SU-DHL-6 (cell line): ENCODE results near the gene CAPN15.

Source experiments
- H2AFZ ChIP-seq: fragments of 200-600 bp; sonication (generic); 2 replicates; pipeline ENCODE4 v1.6.1; 2014; ENCODE audit warnings: low read depth, mild to moderate bottlenecking, moderate library complexity, mixed read lengths, antibody characterized with exemption, low read length; ENCODE audit not compliant: severe bottlenecking
- H3F3A ChIP-seq: fragments of 200-600 bp; shearing (Covaris generic); 2 replicates; pipeline ENCODE4 v1.6.0; 2016; ENCODE audit warnings: antibody characterized with exemption, mild to moderate bottlenecking; ENCODE audit not compliant: insufficient read depth
- H3K27ac ChIP-seq: fragments of 200-600 bp; sonication (generic); 2 replicates; pipeline ENCODE4 v1.5.1; 2016; ENCODE audit warnings: low read depth, mild to moderate bottlenecking, low read length, moderate library complexity, mixed read lengths
- H3K27me3 ChIP-seq: fragments of 200-600 bp; sonication (generic), shearing (Covaris generic); 2 replicates; pipeline ENCODE4 v1.6.0; 2014; ENCODE audit warnings: mild to moderate bottlenecking, low read length
- H3K36me3 ChIP-seq: fragments of 200-600 bp; sonication (generic); 2 replicates; pipeline ENCODE4 v1.6.1; 2014; ENCODE audit warnings: mild to moderate bottlenecking, low read length, mixed read lengths
- H3K4me2 ChIP-seq: fragments of 300-600, 200-600 bp; shearing (Covaris generic), sonication (generic); 2 replicates; pipeline ENCODE4 v1.6.0; 2014; ENCODE audit warnings: low read length, low read depth, mild to moderate bottlenecking; ENCODE audit not compliant: poor library complexity, severe bottlenecking
- H3K4me3 ChIP-seq: fragments of 200-600 bp; sonication (generic); 2 replicates; pipeline ENCODE4 v1.5.1; 2014; ENCODE audit warnings: antibody characterized with exemption, low read length, mild to moderate bottlenecking, mixed read lengths; ENCODE audit not compliant: insufficient read depth, poor library complexity, severe bottlenecking
- H3K79me2 ChIP-seq: fragments of 200-600 bp; sonication (generic); 2 replicates; pipeline ENCODE4 v1.6.1; 2014; ENCODE audit warnings: mild to moderate bottlenecking, low read length, moderate library complexity; ENCODE audit not compliant: insufficient read depth
- H3K9ac ChIP-seq: fragments of 200-600 bp; sonication (generic); 2 replicates; pipeline ENCODE4 v1.7.0; 2014; ENCODE audit warnings: mild to moderate bottlenecking, low read length
- H3K9me2 ChIP-seq: fragments of 200-600 bp; sonication (generic); replicated peaks from 2 replicates; pipeline ENCODE4 v1.6.1; 2014; ENCODE audit warnings: low read length; ENCODE audit not compliant: insufficient read depth
- H3K9me3 ChIP-seq: fragments of 200-600 bp; sonication (generic); 2 replicates; pipeline ENCODE4 v1.6.1; 2014; ENCODE audit warnings: low read length, mixed read lengths; ENCODE audit not compliant: insufficient read depth
- H4K20me1 ChIP-seq: fragments of 200-600 bp; sonication (generic); 2 replicates; pipeline ENCODE4 v1.6.1; 2014; ENCODE audit warnings: low read depth, mild to moderate bottlenecking, antibody characterized with exemption, low read length, moderate library complexity, mixed read lengths
- CTCF ChIP-seq: fragments of 200-600 bp; sonication (generic); IDR thresholded peaks from one replicate; pipeline ENCODE4 v1.5.1; 2017; ENCODE audit warnings: antibody characterized with exemption, mild to moderate bottlenecking, low read length, moderate library complexity; ENCODE audit not compliant: insufficient read depth, poor library complexity, severe bottlenecking
- EZH2phosphoT487 ChIP-seq: fragments of 200-600 bp; sonication (generic), shearing (Covaris generic); conservative IDR thresholded peaks from 2 replicates; pipeline ENCODE4 v1.6.1; 2018; ENCODE audit warnings: mild to moderate bottlenecking, antibody characterized with exemption, low read length, moderate library complexity, mixed read lengths

Gene CAPN15

GRCh38 chr16:513950-514349, 13.6 kb upstream of the CAPN15 start:
- no peaks in the 10 kb centered on the region for H3K9me3 ChIP-seq
- no peak overlapping the region for H2AFZ ChIP-seq
- H3K79me2 ChIP-seq = no peaks in the 10 kb centered on the region
- no peaks in the 10 kb centered on the region for H3K9me2 ChIP-seq
- TF ChIP-seq CTCF (no peak), EZH2phosphoT487 (no peak)
- H3F3A ChIP-seq = no peaks in the 10 kb centered on the region
- H3K27me3 ChIP-seq = no peaks in the 10 kb centered on the region
- H3K4me2 ChIP-seq = no peak overlapping the region
- no peak overlapping the region for H3K4me3 ChIP-seq
- H3K36me3 ChIP-seq = no peaks in the 10 kb centered on the region
- no peak overlapping the region for H3K9ac ChIP-seq
- H4K20me1 ChIP-seq = no peaks in the 10 kb centered on the region
- no peak overlapping the region for H3K27ac ChIP-seq

- Histone ChIP-seq H3K79me2 (no peaks in the 10 kb centered on the region), H3F3A (no peaks in the 10 kb centered on the region), H3K27me3 (no peaks in the 10 kb centered on the region), H3K9ac (no peak overlapping the region), H3K27ac (no peak overlapping the region), H3K4me3 (no peak overlapping the region), H3K36me3 (no peaks in the 10 kb centered on the region), H3K4me2 (no peak overlapping the region), H2AFZ (no peak overlapping the region), H4K20me1 (no peaks in the 10 kb centered on the region), H3K9me2 (no peaks in the 10 kb centered on the region), H3K9me3 (no peaks in the 10 kb centered on the region)
- no peak for TF ChIP-seq CTCF
- no peak for TF ChIP-seq EZH2phosphoT487
These were observed 12.2 kb upstream of the CAPN15 start for GRCh38 chr16:515175-515938.

GRCh38 chr16:515939-516226, 11.6 kb upstream of the CAPN15 start:
- H3K9me3 ChIP-seq = no peaks in the 10 kb centered on the region
- no peak overlapping the region for H3K4me2 ChIP-seq
- no peaks in the 10 kb centered on the region for H3K79me2 ChIP-seq
- no peaks in the 10 kb centered on the region for H3K36me3 ChIP-seq
- H4K20me1 ChIP-seq = no peaks in the 10 kb centered on the region
- H3F3A ChIP-seq = no peaks in the 10 kb centered on the region
- no peaks in the 10 kb centered on the region for H3K27me3 ChIP-seq
- H3K27ac ChIP-seq = no peak overlapping the region
- no peak overlapping the region for H2AFZ ChIP-seq
- no peaks in the 10 kb centered on the region for H3K9me2 ChIP-seq
- H3K9ac ChIP-seq = no peak overlapping the region
- no peak for TF ChIP-seq EZH2phosphoT487
- no peak for TF ChIP-seq CTCF
- no peak overlapping the region for H3K4me3 ChIP-seq
